Kidney (tissue), 14 donors: ENCODE measurements around the gene RRAS2. TPM values are rescaled to one million over a fixed set of nuclear protein-coding genes. Genes with fewer than 3 reads are reported as not detected.
A peak's percentile ranks its signal among the peaks of the same experiment; 100 is the strongest.
"Not testable (repeated sequence)": the region's sequence is repeated elsewhere in the genome, so short reads cannot be mapped to it uniquely, and the experiment has no call there.

Experiments
- DNase-seq, 5 donors: peaks; one replicate each; pipeline ENCODE4 v3.0.0-alpha.2; 2013 to 2020
- FAIRE-seq: peaks from 2 replicates; lab custom pipeline; 2012; peaks lifted over from hg19 to GRCh38; lab: Jason Lieb, UNC
- H3K27ac ChIP-seq, 2 donors: one replicate each; pipeline ENCODE4 v1.7.0; 2013; ENCODE audit warnings: low read depth in 2 of 2, low read length in 2 of 2, inconsistent platforms in 1 of 2
- H3K27me3 ChIP-seq: one replicate; pipeline ENCODE4 v1.7.1; 2013; ENCODE audit warnings: low read length, inconsistent platforms; ENCODE audit not compliant: control insufficient read depth, insufficient read depth
- H3K36me3 ChIP-seq, 3 donors: one replicate each; pipeline versions ENCODE4 v1.7.0 to v1.7.1; 2013; ENCODE audit warnings: low read length in 3 of 3, control low read depth in 1 of 3, inconsistent platforms in 1 of 3; ENCODE audit not compliant: insufficient read depth in 3 of 3, control insufficient read depth in 2 of 3
- H3K4me1 ChIP-seq, 3 donors: one replicate each; pipeline versions ENCODE4 v1.7.0 to v1.7.1; 2013; ENCODE audit warnings: low read length in 3 of 3, inconsistent platforms in 1 of 3, low read depth in 1 of 3; ENCODE audit not compliant: control insufficient read depth in 2 of 3, insufficient read depth in 2 of 3
- H3K4me3 ChIP-seq, 3 donors: one replicate each; pipeline versions ENCODE4 v1.7.0 to v1.8.1; 2013; ENCODE audit warnings: low read length in 3 of 3, control low read depth in 1 of 3, inconsistent platforms in 1 of 3
- H3K9ac ChIP-seq, 3 donors: one replicate each; pipeline versions ENCODE4 v1.7.0 to v1.7.1; 2013; ENCODE audit warnings: low read length in 3 of 3, control low read depth in 1 of 3, inconsistent platforms in 1 of 3
- H3K9me3 ChIP-seq, 3 donors: one replicate each; pipeline versions ENCODE4 v1.7.0 to v1.7.1; 2013; ENCODE audit warnings: low read length in 3 of 3, control low read depth in 1 of 3, inconsistent platforms in 1 of 3; ENCODE audit not compliant: control insufficient read depth in 2 of 3, insufficient read depth in 1 of 3
- intact Hi-C: fragments of 100-400 bp; cut with DNase I; formaldehyde crosslinking; loops from one replicate; pipeline ENCODE4 v1.11.1; 2022
- polyA plus RNA-seq: library from polyadenylated mRNA; stranded (reverse); fragments of 350-450 nt; fragmentation: Illumina TruSeq; extraction: RNeasy Lipid Tissue Mini Kit (QIAGEN cat#74804); gene quantifications from one replicate; pipeline ENCODE4 v1.2.3, GENCODE V29; 2014; ENCODE audit warnings: low read depth, low replicate concordance; ENCODE audit not compliant: insufficient read depth
- total RNA-seq: library from RNA; stranded (reverse); fragmentation: NEBNext Ultra II Directional; extraction: Animal tissue kit (Norgen Biotek cat#: 25700); gene quantifications from one replicate; pipeline ENCODE4 v1.2.1, GENCODE V29; 2021
- TF ChIP-seq, protein P1 (sequence below): IDR thresholded peaks from 3 replicates; pipeline ENCODE4 v1.5.1; 2012; ENCODE audit warnings: mild to moderate bottlenecking, moderate library complexity, borderline replicate concordance; ENCODE audit not compliant: insufficient read depth; ENCODE audit errors: extremely low read depth
- donor health status: control.
- donor health status: control.
- donor health status: control.
- donor health status: control.
- donor health status: control.
- donor health status: DM: yes; HTN: yes; CAD: no.
- donor health status: Normal renal cell carcinoma (clear cell type).

The RRAS2 gene
- total and polyA plus RNA-seq, 2 donors from 2014 or later: 23.3 to 33.2 TPM

DNA sequence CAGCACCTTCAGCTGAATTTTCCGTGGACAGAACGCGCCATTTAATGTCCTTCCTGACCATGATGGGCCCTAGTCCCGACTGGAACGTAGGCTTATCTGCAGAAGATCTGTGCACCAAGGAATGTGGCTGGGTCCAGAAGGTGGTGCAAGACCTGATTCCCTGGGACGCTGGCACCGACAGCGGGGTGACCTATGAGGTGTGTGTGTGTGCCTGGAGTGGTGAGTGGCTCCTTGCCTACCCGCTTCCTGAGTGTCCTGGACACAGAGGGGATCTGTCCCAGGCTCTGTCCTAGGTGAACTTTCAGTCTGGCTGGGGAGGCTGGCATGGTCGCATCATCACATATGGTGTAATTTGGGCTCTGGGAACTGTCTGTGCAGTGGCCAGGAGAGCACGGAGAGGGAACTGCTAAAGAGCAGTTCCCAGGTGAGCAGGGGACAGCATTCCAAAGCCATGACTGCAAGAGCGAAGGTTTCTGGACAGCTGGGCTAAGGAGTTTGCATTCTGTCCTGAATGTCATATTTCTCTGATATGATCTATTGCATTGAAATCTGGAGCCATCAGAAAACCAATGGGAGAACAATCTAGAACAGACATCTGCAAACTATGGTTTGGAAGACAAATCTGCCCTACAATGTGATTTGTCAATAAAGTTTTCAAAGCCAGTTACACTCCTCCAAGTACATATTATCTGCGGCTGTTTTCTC lies 104.3 kb downstream of the RRAS2 start:
- TF ChIP-seq, protein P1, sequence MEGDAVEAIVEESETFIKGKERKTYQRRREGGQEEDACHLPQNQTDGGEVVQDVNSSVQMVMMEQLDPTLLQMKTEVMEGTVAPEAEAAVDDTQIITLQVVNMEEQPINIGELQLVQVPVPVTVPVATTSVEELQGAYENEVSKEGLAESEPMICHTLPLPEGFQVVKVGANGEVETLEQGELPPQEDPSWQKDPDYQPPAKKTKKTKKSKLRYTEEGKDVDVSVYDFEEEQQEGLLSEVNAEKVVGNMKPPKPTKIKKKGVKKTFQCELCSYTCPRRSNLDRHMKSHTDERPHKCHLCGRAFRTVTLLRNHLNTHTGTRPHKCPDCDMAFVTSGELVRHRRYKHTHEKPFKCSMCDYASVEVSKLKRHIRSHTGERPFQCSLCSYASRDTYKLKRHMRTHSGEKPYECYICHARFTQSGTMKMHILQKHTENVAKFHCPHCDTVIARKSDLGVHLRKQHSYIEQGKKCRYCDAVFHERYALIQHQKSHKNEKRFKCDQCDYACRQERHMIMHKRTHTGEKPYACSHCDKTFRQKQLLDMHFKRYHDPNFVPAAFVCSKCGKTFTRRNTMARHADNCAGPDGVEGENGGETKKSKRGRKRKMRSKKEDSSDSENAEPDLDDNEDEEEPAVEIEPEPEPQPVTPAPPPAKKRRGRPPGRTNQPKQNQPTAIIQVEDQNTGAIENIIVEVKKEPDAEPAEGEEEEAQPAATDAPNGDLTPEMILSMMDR: no peak
- no peak overlapping the region for H3K4me3 ChIP-seq
- H3K27ac ChIP-seq: no peak overlapping the region
- H3K4me1 ChIP-seq: no peaks in the 10 kb centered on the region
- H3K9ac ChIP-seq: no peak overlapping the region
- no peaks in the 10 kb centered on the region for H3K9me3 ChIP-seq
- FAIRE-seq (no peak), DNase-seq (no peak)
- intact Hi-C loops: loop anchor here (5.0 kb wide), 1 partner anchor 297 kb away; no protein-coding TSS in a partner anchor
- H3K36me3 ChIP-seq: no peaks in the 10 kb centered on the region
- no peaks in the 10 kb centered on the region for H3K27me3 ChIP-seq

DNA sequence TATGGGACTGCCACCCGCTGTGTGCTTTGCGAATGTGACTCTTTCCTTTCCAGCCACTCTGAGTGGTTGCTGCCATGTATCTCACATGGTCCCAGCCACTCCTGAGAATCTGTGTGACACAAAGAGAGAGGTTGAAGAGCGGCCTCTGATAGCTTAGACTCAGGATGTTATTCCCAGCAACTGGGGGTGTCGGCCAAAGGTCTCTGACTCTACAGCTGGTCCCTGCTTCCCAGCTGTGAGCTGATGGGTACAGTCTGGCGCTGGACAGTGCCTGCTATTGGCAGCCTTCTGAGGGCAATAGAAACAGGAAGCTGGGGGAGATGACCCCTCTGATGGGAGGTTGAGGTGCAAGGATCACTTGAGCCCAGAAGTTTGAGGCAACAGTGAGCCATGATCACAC lies 105.1 kb downstream of the RRAS2 start:
- no peaks in the 10 kb centered on the region for H3K9me3 ChIP-seq
- H3K27me3 ChIP-seq: no peaks in the 10 kb centered on the region
- DNase-seq (peak in 1 of 5 donors; percentile 38), FAIRE-seq (no peak)
- intact Hi-C loops: loop anchor here (5.0 kb wide), 1 partner anchor 297 kb away; no protein-coding TSS in a partner anchor
- H3K27ac ChIP-seq: no peak overlapping the region
- TF ChIP-seq, protein P1: no peak
- peaks cover 0 to 3% (median 0%) of the 10 kb centered on the region in 3 donors for H3K4me1 ChIP-seq
- no peak overlapping the region for H3K4me3 ChIP-seq
- no peak overlapping the region for H3K9ac ChIP-seq
- H3K36me3 ChIP-seq: no peaks in the 10 kb centered on the region

DNA sequence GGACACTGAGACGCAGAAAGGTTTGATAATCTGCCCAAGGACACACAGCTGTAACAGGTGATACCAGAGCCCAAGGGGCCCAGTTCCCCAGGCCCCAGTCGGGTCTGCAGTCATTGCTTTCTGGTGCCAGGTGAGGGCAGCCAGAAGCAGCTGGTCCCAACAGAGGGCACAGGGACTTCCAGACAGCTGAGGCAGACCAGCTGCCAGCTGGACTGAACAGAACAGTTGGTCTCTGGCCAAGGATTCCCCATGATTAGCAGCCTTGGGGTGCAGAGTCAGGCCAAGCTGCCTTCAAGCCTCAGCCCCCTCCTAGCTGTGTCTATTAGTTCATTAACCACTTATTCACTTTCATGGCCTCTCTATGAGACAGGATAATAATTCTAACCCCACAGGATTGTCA lies 105.6 kb downstream of the RRAS2 start:
- H3K4me3 ChIP-seq: no peak overlapping the region
- DNase-seq (peak in 1 of 5 donors; percentile 53), FAIRE-seq (no peak)
- TF ChIP-seq, protein P1: no peak
- no peak overlapping the region for H3K27ac ChIP-seq
- no peaks in the 10 kb centered on the region for H3K27me3 ChIP-seq
- H3K9ac ChIP-seq: no peak overlapping the region
- intact Hi-C loops: loop anchor here (5.0 kb wide), 1 partner anchor 296 kb away; no protein-coding TSS in a partner anchor
- peaks cover 0 to 6% (median 0%) of the 10 kb centered on the region in 3 donors for H3K4me1 ChIP-seq
- no peaks in the 10 kb centered on the region for H3K9me3 ChIP-seq
- no peaks in the 10 kb centered on the region for H3K36me3 ChIP-seq

DNA sequence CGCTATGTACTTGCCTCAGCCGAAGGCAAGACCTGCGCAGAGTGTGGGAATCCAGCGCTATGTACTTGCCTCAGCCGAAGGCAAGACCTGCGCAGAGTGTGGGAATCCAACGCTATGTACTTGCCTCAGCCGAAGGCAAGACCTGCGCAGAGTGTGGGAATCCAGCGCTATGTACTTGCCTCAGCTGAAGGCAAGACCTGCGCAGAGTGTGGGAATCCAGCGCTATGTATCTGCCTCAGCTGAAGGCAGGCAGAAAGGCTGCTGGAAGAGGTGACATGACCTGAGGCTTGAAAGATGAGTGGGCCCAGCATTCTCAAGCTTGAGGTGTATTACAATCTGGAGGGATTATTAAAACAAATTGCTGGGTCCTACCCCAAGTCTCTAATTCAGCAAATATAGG lies 106.5 kb downstream of the RRAS2 start:
- H3K36me3 ChIP-seq, DNase-seq, H3K27me3 ChIP-seq, H3K9ac ChIP-seq, H3K4me1 ChIP-seq, H3K9me3 ChIP-seq, H3K27ac ChIP-seq, H3K4me3 ChIP-seq, FAIRE-seq: not testable (repeated sequence)
- intact Hi-C loops: loop anchor here (5.0 kb wide), 1 partner anchor 295 kb away; no protein-coding TSS in a partner anchor
